ENCODE measurements around the gene LAMTOR2. TPM values are rescaled to one million over a fixed set of nuclear protein-coding genes. Genes with fewer than 3 reads are reported as not detected.

LAMTOR2 gene
- total RNA-seq, 1 experiment from 2014 or later, result 50.6 TPM

DNA sequence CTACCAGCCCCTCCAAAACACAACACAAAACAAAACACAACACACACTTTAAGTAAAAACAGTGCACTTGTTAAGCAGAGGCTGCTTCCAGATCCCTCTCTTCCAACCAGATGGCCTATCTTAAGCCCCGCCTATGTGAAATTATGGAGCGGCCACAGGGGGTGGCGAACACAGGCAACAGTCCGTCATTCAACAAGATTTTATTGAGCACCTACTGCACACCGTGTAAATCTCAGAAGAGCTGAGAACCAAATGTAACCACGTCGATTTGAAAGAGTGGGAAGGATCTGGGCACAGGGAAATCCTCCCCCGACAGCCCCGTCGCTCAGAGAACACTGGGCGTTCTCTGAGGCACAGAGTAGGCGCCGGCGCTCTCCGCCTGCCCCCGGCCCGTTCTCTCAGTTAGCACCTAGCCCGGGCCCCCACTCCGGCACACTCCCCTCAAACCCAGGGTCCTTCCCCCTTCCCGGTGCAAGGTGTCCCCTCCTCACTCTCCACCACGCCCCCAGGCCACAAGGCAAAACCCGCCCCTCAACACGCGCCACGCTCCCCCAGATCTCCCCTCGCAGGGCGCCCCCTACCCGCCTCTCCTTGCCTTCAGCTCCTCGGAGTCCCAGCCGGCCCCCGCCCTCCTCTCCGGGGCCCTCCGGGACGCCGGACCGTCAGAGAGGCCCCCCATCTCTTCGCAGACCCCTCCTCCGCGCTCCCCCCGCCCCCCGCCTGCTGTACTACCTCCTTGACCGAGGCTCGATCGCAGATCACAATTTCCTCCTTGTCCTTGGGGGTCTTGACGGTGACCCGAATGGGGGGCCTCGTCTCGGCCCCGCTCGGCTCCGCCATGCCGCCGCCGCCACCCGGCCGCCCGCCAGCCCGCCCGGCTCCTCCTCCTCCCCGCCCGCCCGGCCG lies 1.5 kb upstream of the LAMTOR2 start:
- H3K27me3 Mint-ChIP-seq (ENCODE audit: low read depth), result no peaks in the 10 kb centered on the region
- H4K8ac ChIP-seq (replicated peaks; ENCODE audit: insufficient read length, low read depth, low read length), result no peak overlapping the region
- no peaks in the 10 kb centered on the region for H3K9me3 ChIP-seq (ENCODE audit: control insufficient read depth, low read depth, low read length)
- H4K91ac ChIP-seq (ENCODE audit: insufficient read length, low read depth, low read length), result no peak overlapping the region
- no peak overlapping the region for H3K23ac ChIP-seq (ENCODE audit: insufficient read length, low read depth, low read length)
- no peak overlapping the region for H3K56ac ChIP-seq (ENCODE audit: insufficient read length, low read depth, low read length)
- peaks cover 4% of the 10 kb centered on the region for H3K79me1 ChIP-seq (ENCODE audit: insufficient read depth, low read depth, low read length, poor library complexity, severe bottlenecking)
- H3K4ac ChIP-seq (ENCODE audit: low read depth, low read length), result no peak overlapping the region
- peaks cover 18 to 20% of the 10 kb centered on the region in 2 experiments for H3K4me1 Mint-ChIP-seq
- H3K9ac ChIP-seq (ENCODE audit: extremely low read depth, insufficient read length, low read length), result no peak overlapping the region
- no peak overlapping the region for H2BK15ac ChIP-seq (ENCODE audit: low read depth, low read length)
- no peak overlapping the region for H2BK120ac ChIP-seq (ENCODE audit: low read depth, low read length, poor library complexity, severe bottlenecking)
- H2BK5ac ChIP-seq (ENCODE audit: insufficient read length, low read length), result no peak overlapping the region
- no peak overlapping the region for H3K27ac ChIP-seq (ENCODE audit: insufficient read length, low read depth, low read length)
- no peak overlapping the region for H3K14ac ChIP-seq (ENCODE audit: insufficient read depth, low read length)
- H3K23me2 ChIP-seq (ENCODE audit: insufficient read length, low read depth, low read length, poor library complexity, severe bottlenecking), result peaks cover 10% of the 10 kb centered on the region
- H2BK20ac ChIP-seq (ENCODE audit: low read depth, low read length, poor library complexity, severe bottlenecking), result no peak overlapping the region
- TF ChIP-seq, protein P1, sequence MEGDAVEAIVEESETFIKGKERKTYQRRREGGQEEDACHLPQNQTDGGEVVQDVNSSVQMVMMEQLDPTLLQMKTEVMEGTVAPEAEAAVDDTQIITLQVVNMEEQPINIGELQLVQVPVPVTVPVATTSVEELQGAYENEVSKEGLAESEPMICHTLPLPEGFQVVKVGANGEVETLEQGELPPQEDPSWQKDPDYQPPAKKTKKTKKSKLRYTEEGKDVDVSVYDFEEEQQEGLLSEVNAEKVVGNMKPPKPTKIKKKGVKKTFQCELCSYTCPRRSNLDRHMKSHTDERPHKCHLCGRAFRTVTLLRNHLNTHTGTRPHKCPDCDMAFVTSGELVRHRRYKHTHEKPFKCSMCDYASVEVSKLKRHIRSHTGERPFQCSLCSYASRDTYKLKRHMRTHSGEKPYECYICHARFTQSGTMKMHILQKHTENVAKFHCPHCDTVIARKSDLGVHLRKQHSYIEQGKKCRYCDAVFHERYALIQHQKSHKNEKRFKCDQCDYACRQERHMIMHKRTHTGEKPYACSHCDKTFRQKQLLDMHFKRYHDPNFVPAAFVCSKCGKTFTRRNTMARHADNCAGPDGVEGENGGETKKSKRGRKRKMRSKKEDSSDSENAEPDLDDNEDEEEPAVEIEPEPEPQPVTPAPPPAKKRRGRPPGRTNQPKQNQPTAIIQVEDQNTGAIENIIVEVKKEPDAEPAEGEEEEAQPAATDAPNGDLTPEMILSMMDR (conservative IDR thresholded peaks at IDR 0.05), result peak; percentile 56; the same call in 2 of the 3 replicates
- WGBS (ENCODE audit: extremely low coverage, insufficient read length, low lambda C conversion rate), result no CpG with 5 or more reads among the region's 63 CpGs
- H2AK5ac ChIP-seq (ENCODE audit: insufficient read length, low read length), result no peak overlapping the region
- no peak overlapping the region for H3K18ac ChIP-seq (ENCODE audit: insufficient read length, low read depth, low read length)
- H3K9me3 Mint-ChIP-seq, result no peaks in the 10 kb centered on the region
- no peak overlapping the region for H2BK12ac ChIP-seq (ENCODE audit: insufficient read length, low read depth, low read length)
- H3T11ph ChIP-seq (ENCODE audit: low read length), result no peak overlapping the region
- no peak overlapping the region for H4K5ac ChIP-seq (ENCODE audit: insufficient read length, low read depth, low read length)
- H3K4me3 Mint-ChIP-seq, result peak overlapping the region; percentile 84 to 98
- no peaks in the 10 kb centered on the region for H4K20me1 ChIP-seq (ENCODE audit: control insufficient read depth, insufficient read depth, insufficient read length)
- H2AFZ ChIP-seq (ENCODE audit: low read length), result no peak overlapping the region
- H3K27me3 ChIP-seq (ENCODE audit: insufficient read depth, low read length), result no peaks in the 10 kb centered on the region
- peaks cover 19 to 50% (median 46%) of the 10 kb centered on the region in 3 experiments for H3K36me3 Mint-ChIP-seq (ENCODE audit: insufficient read depth in 1 of 3, low read depth in 3 of 3)
- peak overlapping the region; percentile 74 to 95 (median 88) for H3K27ac Mint-ChIP-seq
- no peaks in the 10 kb centered on the region; the same call in 1 of the 2 replicates for H3K79me2 ChIP-seq (ENCODE audit: insufficient read depth, low read length)
- 0 out of 2 replicates have a peak, but pooled peaks cover 2% of the 10 kb centered on the region for H3K4me1 ChIP-seq (ENCODE audit: insufficient read depth, low read length)
- peak; percentile 86 for DNase-seq
- H3K4me2 ChIP-seq (ENCODE audit: insufficient read depth, insufficient read length, low read length), result peak overlapping the region; percentile 41

Measured in H9 (cell line).